SU-DHL-6 (cell line): ENCODE data around the gene GHR.

Experiments
- H2AFZ ChIP-seq: fragments of 200-600 bp; sonication (generic); 2 replicates; pipeline ENCODE4 v1.6.1; 2014; ENCODE audit warnings: low read depth, mild to moderate bottlenecking, moderate library complexity, mixed read lengths, antibody characterized with exemption, low read length; ENCODE audit not compliant: severe bottlenecking
- H3F3A ChIP-seq: fragments of 200-600 bp; shearing (Covaris generic); 2 replicates; pipeline ENCODE4 v1.6.0; 2016; ENCODE audit warnings: antibody characterized with exemption, mild to moderate bottlenecking; ENCODE audit not compliant: insufficient read depth
- H3K27ac ChIP-seq: fragments of 200-600 bp; sonication (generic); 2 replicates; pipeline ENCODE4 v1.5.1; 2016; ENCODE audit warnings: low read depth, mild to moderate bottlenecking, low read length, moderate library complexity, mixed read lengths
- H3K27me3 ChIP-seq: fragments of 200-600 bp; sonication (generic), shearing (Covaris generic); 2 replicates; pipeline ENCODE4 v1.6.0; 2014; ENCODE audit warnings: mild to moderate bottlenecking, low read length
- H3K36me3 ChIP-seq: fragments of 200-600 bp; sonication (generic); 2 replicates; pipeline ENCODE4 v1.6.1; 2014; ENCODE audit warnings: mild to moderate bottlenecking, low read length, mixed read lengths
- H3K4me2 ChIP-seq: fragments of 300-600, 200-600 bp; shearing (Covaris generic), sonication (generic); 2 replicates; pipeline ENCODE4 v1.6.0; 2014; ENCODE audit warnings: low read length, low read depth, mild to moderate bottlenecking; ENCODE audit not compliant: poor library complexity, severe bottlenecking
- H3K4me3 ChIP-seq: fragments of 200-600 bp; sonication (generic); 2 replicates; pipeline ENCODE4 v1.5.1; 2014; ENCODE audit warnings: antibody characterized with exemption, low read length, mild to moderate bottlenecking, mixed read lengths; ENCODE audit not compliant: insufficient read depth, poor library complexity, severe bottlenecking
- H3K79me2 ChIP-seq: fragments of 200-600 bp; sonication (generic); 2 replicates; pipeline ENCODE4 v1.6.1; 2014; ENCODE audit warnings: mild to moderate bottlenecking, low read length, moderate library complexity; ENCODE audit not compliant: insufficient read depth
- H3K9ac ChIP-seq: fragments of 200-600 bp; sonication (generic); 2 replicates; pipeline ENCODE4 v1.7.0; 2014; ENCODE audit warnings: mild to moderate bottlenecking, low read length
- H3K9me2 ChIP-seq: fragments of 200-600 bp; sonication (generic); replicated peaks from 2 replicates; pipeline ENCODE4 v1.6.1; 2014; ENCODE audit warnings: low read length; ENCODE audit not compliant: insufficient read depth
- H3K9me3 ChIP-seq: fragments of 200-600 bp; sonication (generic); 2 replicates; pipeline ENCODE4 v1.6.1; 2014; ENCODE audit warnings: low read length, mixed read lengths; ENCODE audit not compliant: insufficient read depth
- H4K20me1 ChIP-seq: fragments of 200-600 bp; sonication (generic); 2 replicates; pipeline ENCODE4 v1.6.1; 2014; ENCODE audit warnings: low read depth, mild to moderate bottlenecking, antibody characterized with exemption, low read length, moderate library complexity, mixed read lengths
- CTCF ChIP-seq: fragments of 200-600 bp; sonication (generic); IDR thresholded peaks from one replicate; pipeline ENCODE4 v1.5.1; 2017; ENCODE audit warnings: antibody characterized with exemption, mild to moderate bottlenecking, low read length, moderate library complexity; ENCODE audit not compliant: insufficient read depth, poor library complexity, severe bottlenecking
- EZH2phosphoT487 ChIP-seq: fragments of 200-600 bp; sonication (generic), shearing (Covaris generic); conservative IDR thresholded peaks from 2 replicates; pipeline ENCODE4 v1.6.1; 2018; ENCODE audit warnings: mild to moderate bottlenecking, antibody characterized with exemption, low read length, moderate library complexity, mixed read lengths

The GHR gene

DNA sequence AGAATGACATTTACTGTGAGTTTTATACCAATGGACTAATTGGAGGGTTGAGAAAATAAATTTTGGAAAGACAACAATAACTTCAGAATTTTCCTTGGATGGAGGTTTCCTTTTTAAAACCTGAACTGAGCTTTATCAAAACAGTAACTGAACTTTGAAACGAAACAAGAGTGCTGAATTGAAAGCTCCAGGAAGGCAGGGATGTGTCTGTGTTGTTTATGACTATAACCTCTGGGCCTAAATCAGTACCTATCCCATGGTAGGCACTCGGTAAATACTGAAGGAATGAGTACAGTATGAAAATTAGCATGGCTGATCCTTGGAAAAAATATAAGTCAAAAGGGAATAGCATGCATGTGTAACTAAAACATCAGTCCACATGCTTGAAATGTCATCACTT, 93.9 kb downstream of the GHR start:
- H3K27ac ChIP-seq = no peak overlapping the region

GRCh38 chr5:42518595-42519221, 95.5 kb downstream of the GHR start:
- Histone ChIP-seq H3K4me3 (no peak overlapping the region), H4K20me1 (no peaks in the 10 kb centered on the region), H3K36me3 (no peaks in the 10 kb centered on the region), H3K9ac (no peak overlapping the region), H2AFZ (no peak overlapping the region), H3K27me3 (no peaks in the 10 kb centered on the region), H3K9me2 (no peaks in the 10 kb centered on the region), H3K27ac (no peak overlapping the region), H3K9me3 (no peaks in the 10 kb centered on the region), H3K4me2 (no peak overlapping the region), H3F3A (no peaks in the 10 kb centered on the region), H3K79me2 (no peaks in the 10 kb centered on the region)
- TF ChIP-seq EZH2phosphoT487 (no peak), CTCF (no peak)

More for the DNA sequence above, 93.9 kb downstream of the GHR start:
- Histone ChIP-seq H3K36me3 (no peaks in the 10 kb centered on the region), H3K27me3 (no peaks in the 10 kb centered on the region), H4K20me1 (no peaks in the 10 kb centered on the region), H3K4me2 (no peak overlapping the region), H3K9ac (no peak overlapping the region), H2AFZ (no peak overlapping the region), H3K9me2 (no peaks in the 10 kb centered on the region), H3K9me3 (no peaks in the 10 kb centered on the region), H3F3A (no peaks in the 10 kb centered on the region), H3K79me2 (no peaks in the 10 kb centered on the region), H3K4me3 (no peak overlapping the region)
- TF ChIP-seq CTCF (no peak), EZH2phosphoT487 (no peak)

GRCh38 chr5:42520203-42520602, 97.0 kb downstream of the GHR start:
- no peak overlapping the region for H3K4me3 ChIP-seq
- H3F3A ChIP-seq = no peaks in the 10 kb centered on the region
- no peak overlapping the region for H3K9ac ChIP-seq
- no peak overlapping the region for H3K4me2 ChIP-seq
- no peaks in the 10 kb centered on the region for H3K9me3 ChIP-seq
- H3K79me2 ChIP-seq = no peaks in the 10 kb centered on the region
- H2AFZ ChIP-seq = no peak overlapping the region
- no peak overlapping the region for H3K27ac ChIP-seq
- TF ChIP-seq EZH2phosphoT487 (no peak), CTCF (no peak)
- no peaks in the 10 kb centered on the region for H3K36me3 ChIP-seq
- H4K20me1 ChIP-seq = no peaks in the 10 kb centered on the region
- no peaks in the 10 kb centered on the region for H3K27me3 ChIP-seq
- no peaks in the 10 kb centered on the region for H3K9me2 ChIP-seq
